PC-9 (cell line): ENCODE measurements around the gene SH3PXD2B. TPM values are rescaled to one million over a fixed set of nuclear protein-coding genes. Genes with fewer than 3 reads are reported as not detected.

Experiments
- BruUV-seq: library from RNA; stranded (reverse); fragments of 400-500 nt; replicated peaks from 2 replicates; lab custom pipeline; 2021; lab: Mats Ljungman, UMichigan
- CTCF ChIA-PET: fragments of 300-600 bp; sonication (Branson Sonifier 250); formaldehyde crosslinking; loops from one replicate; lab custom pipeline; 2022; ENCODE audit warnings: antibody characterized with exemption; lab: Charles Lee
- POLR2A ChIA-PET: fragments of 300-600 bp; sonication (Branson Sonifier 250); formaldehyde crosslinking; loops from one replicate; lab custom pipeline; 2022; ENCODE audit warnings: antibody characterized with exemption; ENCODE audit not compliant: unreplicated experiment; lab: Charles Lee
- DNase-seq, 2 experiments: peaks; one replicate each; pipeline versions ENCODE4 v3.0.0 to v3.0.0-alpha.2; 2015 to 2022; ENCODE audit warnings: mixed read lengths in 1 of 2
- H2AFZ ChIP-seq: fragments of 200-600 bp; sonication (generic); 2 replicates; pipeline ENCODE4 v1.8.1; 2017; ENCODE audit warnings: antibody characterized with exemption
- H3F3A ChIP-seq: fragments of 200-600 bp; sonication (generic); 2 replicates; pipeline ENCODE4 v1.8.1; 2017; ENCODE audit warnings: antibody characterized with exemption, mild to moderate bottlenecking, low read depth; ENCODE audit not compliant: insufficient read depth
- H3K27ac ChIP-seq: fragments of 200-600 bp; sonication (generic); 2 replicates; pipeline ENCODE4 v1.6.1; 2016; ENCODE audit warnings: mixed run types
- H3K27me3 ChIP-seq: fragments of 200-600 bp; sonication (generic); 2 replicates; pipeline ENCODE4 v1.6.1; 2016; ENCODE audit warnings: low read depth, mixed run types; ENCODE audit not compliant: insufficient read depth
- H3K36me3 ChIP-seq: fragments of 200-600 bp; sonication (generic); 2 replicates; pipeline ENCODE4 v1.6.1; 2016; ENCODE audit warnings: low read depth, mixed run types
- H3K4me1 ChIP-seq: fragments of 200-600 bp; sonication (generic); replicated peaks from 2 replicates; pipeline ENCODE4 v1.6.1; 2016; ENCODE audit warnings: mixed run types; ENCODE audit not compliant: insufficient read depth
- H3K4me2 ChIP-seq: fragments of 200-600 bp; sonication (generic); 2 replicates; pipeline ENCODE4 v1.6.1; 2017; ENCODE audit warnings: mixed run types
- H3K4me3 ChIP-seq: fragments of 200-600 bp; sonication (generic); 2 replicates; pipeline ENCODE4 v1.6.1; 2016; ENCODE audit warnings: mixed run types
- H3K79me2 ChIP-seq: fragments of 200-600 bp; sonication (generic); 2 replicates; pipeline ENCODE4 v1.6.1; 2017; ENCODE audit warnings: low read depth, mixed run types
- H3K9me2 ChIP-seq: fragments of 200-600 bp; sonication (generic); 2 replicates; pipeline ENCODE4 v1.8.1; 2017; ENCODE audit warnings: mild to moderate bottlenecking; ENCODE audit not compliant: insufficient read depth
- H3K9me3 ChIP-seq: fragments of 200-600 bp; sonication (generic); 2 replicates; pipeline ENCODE4 v1.8.1; 2016; ENCODE audit warnings: low read depth; ENCODE audit not compliant: insufficient read depth
- H4K20me1 ChIP-seq: fragments of 200-600 bp; sonication (generic); 2 replicates; pipeline ENCODE4 v1.8.1; 2017; ENCODE audit not compliant: insufficient read depth
- CTCF ChIP-seq: fragments of 200-600 bp; sonication (generic); conservative IDR thresholded peaks from 2 replicates; pipeline ENCODE4 v1.6.1; 2017; ENCODE audit warnings: mixed run types, antibody characterized with exemption, mild to moderate bottlenecking, moderate library complexity
- EZH2 ChIP-seq: fragments of 200-600 bp; sonication (generic); IDR thresholded peaks from 2 replicates; pipeline ENCODE4 v1.8.0; 2017; ENCODE audit warnings: antibody characterized with exemption, low read depth
- intact Hi-C: fragments of 100-400 bp; cut with micrococcal nuclease; formaldehyde crosslinking; loops from one replicate; pipeline ENCODE4 v1.10.0; 2022; ENCODE audit not compliant: unreplicated experiment
- total RNA-seq: library from RNA; stranded (reverse); gene quantifications from 2 replicates; pipeline ENCODE4 v1.2.3, GENCODE V29; 2021

The SH3PXD2B gene
- total RNA-seq, 1 experiment from 2014 or later = 29.3 TPM

- Histone ChIP-seq H3K27me3 (no peaks in the 10 kb centered on the region), H3K27ac (peak overlapping the region; percentile 82), H3K36me3 (no peaks in the 10 kb centered on the region), H3F3A (peaks cover 26% of the 10 kb centered on the region; the same call in 1 of the 2 replicates), H4K20me1 (no peaks in the 10 kb centered on the region), H2AFZ (no peak overlapping the region), H3K4me2 (peak overlapping the region; percentile 54), H3K4me3 (no peak overlapping the region), H3K9me3 (no peaks in the 10 kb centered on the region), H3K79me2 (no peaks in the 10 kb centered on the region), H3K9me2 (no peaks in the 10 kb centered on the region), H3K4me1 (peaks cover 23% of the 10 kb centered on the region)
- DNase-seq = peak in 1 of 2 experiments; percentile 90
- BruUV-seq = no TSS peak
- ChIA-PET CTCF (interaction anchor here (0.5 to 0.7 kb wide), 2 partner anchors 299 to 493 kb away, joined by 3 read pairs; no protein-coding TSS in a partner anchor), POLR2A (no interaction called here)
- intact Hi-C loops = no loop called here
- no peak for TF ChIP-seq EZH2
Measured at GRCh38 chr5:172429201-172429940, 25.0 kb downstream of the SH3PXD2B start.

GRCh38 chr5:172428224-172429166, 25.8 kb downstream of the SH3PXD2B start:
- H3K4me3 ChIP-seq = no peak overlapping the region
- no peaks in the 10 kb centered on the region for H3K9me3 ChIP-seq
- H3F3A ChIP-seq = peaks cover 26% of the 10 kb centered on the region; the same call in 1 of the 2 replicates
- peak overlapping the region; percentile 54 for H3K4me2 ChIP-seq
- no peaks in the 10 kb centered on the region for H4K20me1 ChIP-seq
- TF ChIP-seq CTCF = no peak
- no peak for TF ChIP-seq EZH2
- intact Hi-C loops = no loop called here
- H3K79me2 ChIP-seq = no peaks in the 10 kb centered on the region
- CTCF ChIA-PET = interaction anchor here (0.5 to 0.7 kb wide), 2 partner anchors 298 to 494 kb away, joined by 3 read pairs; no protein-coding TSS in a partner anchor
- no TSS peak for BruUV-seq
- H3K27me3 ChIP-seq = no peaks in the 10 kb centered on the region
- DNase-seq = peak in 1 of 2 experiments; percentile 56
- H3K36me3 ChIP-seq = no peaks in the 10 kb centered on the region
- no peak overlapping the region for H2AFZ ChIP-seq
- peaks cover 23% of the 10 kb centered on the region for H3K4me1 ChIP-seq
- H3K27ac ChIP-seq = peak overlapping the region; percentile 82
- POLR2A ChIA-PET = no interaction called here
- H3K9me2 ChIP-seq = no peaks in the 10 kb centered on the region

GRCh38 chr5:172427202-172427601, 27.1 kb downstream of the SH3PXD2B start:
- H3K4me3 ChIP-seq = no peak overlapping the region
- peaks cover 23% of the 10 kb centered on the region for H3K4me1 ChIP-seq
- no peaks in the 10 kb centered on the region for H3K27me3 ChIP-seq
- H2AFZ ChIP-seq = no peak overlapping the region
- no peak for TF ChIP-seq EZH2
- TF ChIP-seq CTCF = no peak
- H3K9me3 ChIP-seq = no peaks in the 10 kb centered on the region
- ChIA-PET CTCF (no interaction called here), POLR2A (no interaction called here)
- no peak overlapping the region for H3K4me2 ChIP-seq
- DNase-seq = no peak
- peaks cover 26% of the 10 kb centered on the region; the same call in 1 of the 2 replicates for H3F3A ChIP-seq
- no peaks in the 10 kb centered on the region for H4K20me1 ChIP-seq
- no peak overlapping the region for H3K27ac ChIP-seq
- no peaks in the 10 kb centered on the region for H3K79me2 ChIP-seq
- intact Hi-C loops = no loop called here
- no peaks in the 10 kb centered on the region for H3K9me2 ChIP-seq
- H3K36me3 ChIP-seq = no peaks in the 10 kb centered on the region
- BruUV-seq = no TSS peak
